Gastrocnemius medialis (tissue), 4 donors: ENCODE measurements around the gene ASB6.

ENCODE experiments used
- POLR2A ChIP-seq, 2 donors: fragments of 450-650 bp; IDR thresholded peaks; one replicate each; pipeline ENCODE4 v1.6.1; 2017; ENCODE audit warnings: antibody characterized with exemption in 2 of 2, mild to moderate bottlenecking in 2 of 2, moderate library complexity in 2 of 2
- TF ChIP-seq, protein P1 (sequence below), 5 experiments: fragments of 450-650 bp in 3 of 5; fragments of 200-600 bp in 2 of 5; sonication (generic) in 2 of 5; IDR thresholded peaks in 4 of 5; conservative IDR thresholded peaks in 1 of 5; 1 replicate in 4 of 5; 2 replicates in 1 of 5; pipeline ENCODE4 v1.5.1; 2016 to 2019; ENCODE audit warnings: antibody characterized with exemption in 5 of 5, mild to moderate bottlenecking in 3 of 5, moderate library complexity in 3 of 5

DNA sequence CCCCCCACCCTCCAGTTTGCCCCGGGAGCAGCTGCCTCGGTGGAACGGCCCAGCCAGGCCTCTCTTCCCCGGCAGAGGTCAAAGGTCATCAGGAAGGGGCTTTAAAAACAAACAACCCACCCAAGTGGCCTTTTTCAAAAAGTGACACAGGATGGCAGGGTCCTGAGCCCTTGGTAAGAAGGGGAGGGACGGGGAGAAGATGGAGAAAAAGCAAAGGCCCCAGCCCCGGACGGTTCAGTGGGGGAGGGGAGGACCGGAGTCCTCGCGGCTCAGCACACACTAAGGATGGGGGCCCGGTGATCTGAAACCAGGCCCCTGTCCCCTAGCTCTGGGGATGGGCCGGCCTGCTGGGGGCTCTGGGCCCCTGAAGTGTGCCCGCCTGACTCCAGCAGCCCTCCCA lies 24.6 kb upstream of the ASB6 start:
- TF ChIP-seq, protein P1, sequence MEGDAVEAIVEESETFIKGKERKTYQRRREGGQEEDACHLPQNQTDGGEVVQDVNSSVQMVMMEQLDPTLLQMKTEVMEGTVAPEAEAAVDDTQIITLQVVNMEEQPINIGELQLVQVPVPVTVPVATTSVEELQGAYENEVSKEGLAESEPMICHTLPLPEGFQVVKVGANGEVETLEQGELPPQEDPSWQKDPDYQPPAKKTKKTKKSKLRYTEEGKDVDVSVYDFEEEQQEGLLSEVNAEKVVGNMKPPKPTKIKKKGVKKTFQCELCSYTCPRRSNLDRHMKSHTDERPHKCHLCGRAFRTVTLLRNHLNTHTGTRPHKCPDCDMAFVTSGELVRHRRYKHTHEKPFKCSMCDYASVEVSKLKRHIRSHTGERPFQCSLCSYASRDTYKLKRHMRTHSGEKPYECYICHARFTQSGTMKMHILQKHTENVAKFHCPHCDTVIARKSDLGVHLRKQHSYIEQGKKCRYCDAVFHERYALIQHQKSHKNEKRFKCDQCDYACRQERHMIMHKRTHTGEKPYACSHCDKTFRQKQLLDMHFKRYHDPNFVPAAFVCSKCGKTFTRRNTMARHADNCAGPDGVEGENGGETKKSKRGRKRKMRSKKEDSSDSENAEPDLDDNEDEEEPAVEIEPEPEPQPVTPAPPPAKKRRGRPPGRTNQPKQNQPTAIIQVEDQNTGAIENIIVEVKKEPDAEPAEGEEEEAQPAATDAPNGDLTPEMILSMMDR (IDR thresholded peaks at IDR 0.05 in 4 of 5, conservative IDR thresholded peaks at IDR 0.05 in 1 of 5): no peak
- no peak for TF ChIP-seq POLR2A (IDR thresholded peaks at IDR 0.05)
